Globus pallidus (tissue), 1 donor: ENCODE measurements around the gene SOWAHA.
"Not testable (repeated sequence)": the region's sequence is repeated elsewhere in the genome, so short reads cannot be mapped to it uniquely, and the experiment has no call there.

Experiments used
- DNase-seq: peaks from one replicate; pipeline ENCODE4 v3.0.0-alpha.2; 2015; ENCODE audit warnings: low spot score

Gene SOWAHA

GRCh38 chr5:132777209-132778069, 35.7 kb upstream of the SOWAHA start, which contains the start of gene SEPTIN8:
Gene SEPTIN8, minus strand, starts transcription at chr5:132777239. Its CDS starts 102 bp downstream, at chr5:132777137.
- DNase-seq, result peak; percentile 74

- no peak for DNase-seq
These were observed 35.0 kb upstream of the SOWAHA start for GRCh38 chr5:132778129-132778528.

- no peak for DNase-seq
These were observed 34.2 kb upstream of the SOWAHA start for GRCh38 chr5:132778856-132779255.

GRCh38 chr5:132779961-132780360, 33.1 kb upstream of the SOWAHA start:
- DNase-seq, result peak; percentile 94

GRCh38 chr5:132780577-132780976, 32.5 kb upstream of the SOWAHA start:
- DNase-seq, result no peak

- DNase-seq, result no peak
These were observed 32.1 kb upstream of the SOWAHA start for GRCh38 chr5:132781029-132781428.

- DNase-seq, result peak; percentile 67
These were observed 31.0 kb upstream of the SOWAHA start for GRCh38 chr5:132782101-132782500.

- DNase-seq, result no peak
These were observed 27.7 kb upstream of the SOWAHA start for GRCh38 chr5:132785365-132785764.

- DNase-seq, result no peak
These were observed 27.2 kb upstream of the SOWAHA start for GRCh38 chr5:132785864-132786263.

GRCh38 chr5:132787076-132787475, 26.0 kb upstream of the SOWAHA start:
- DNase-seq, result no peak

- DNase-seq, result no peak
These were observed 24.6 kb upstream of the SOWAHA start for GRCh38 chr5:132788508-132788907.

- DNase-seq, result no peak
These were observed 23.9 kb upstream of the SOWAHA start for GRCh38 chr5:132788990-132789886.

GRCh38 chr5:132790201-132790865, 22.8 kb upstream of the SOWAHA start:
- peak; percentile 59 for DNase-seq

- no peak for DNase-seq
These were observed 22.1 kb upstream of the SOWAHA start for GRCh38 chr5:132791026-132791425.

GRCh38 chr5:132797651-132798050, 15.5 kb upstream of the SOWAHA start:
- peak; percentile 92 for DNase-seq

GRCh38 chr5:132799392-132799791, 13.7 kb upstream of the SOWAHA start:
- no peak for DNase-seq

GRCh38 chr5:132800545-132800944, 12.6 kb upstream of the SOWAHA start:
- peak; percentile 94 for DNase-seq

- DNase-seq, result no peak
These were observed 10.9 kb upstream of the SOWAHA start for GRCh38 chr5:132802044-132802684.

GRCh38 chr5:132802685-132803066, 10.4 kb upstream of the SOWAHA start:
- DNase-seq, result not testable (repeated sequence)

- not testable (repeated sequence) for DNase-seq
These were observed 8.9 kb upstream of the SOWAHA start for GRCh38 chr5:132804219-132804618.

- DNase-seq, result not testable (repeated sequence)
These were observed 7.2 kb upstream of the SOWAHA start for GRCh38 chr5:132805872-132806271.

GRCh38 chr5:132806804-132807162, 6.3 kb upstream of the SOWAHA start:
- not testable (repeated sequence) for DNase-seq
